PC-9 (cell line): ENCODE measurements around the gene FLNB. TPM values are rescaled to one million over a fixed set of nuclear protein-coding genes. Genes with fewer than 3 reads are reported as not detected.
A peak's percentile ranks its signal among the peaks of the same experiment; 100 is the strongest.
"Not testable (repeated sequence)": the region's sequence is repeated elsewhere in the genome, so short reads cannot be mapped to it uniquely, and the experiment has no call there.

ENCODE experiments used
- BruUV-seq: library from RNA; stranded (reverse); fragments of 400-500 nt; replicated peaks from 2 replicates; lab custom pipeline; 2021; lab: Mats Ljungman, UMichigan
- CTCF ChIA-PET: fragments of 300-600 bp; sonication (Branson Sonifier 250); formaldehyde crosslinking; loops from one replicate; lab custom pipeline; 2022; ENCODE audit warnings: antibody characterized with exemption; lab: Charles Lee
- POLR2A ChIA-PET: fragments of 300-600 bp; sonication (Branson Sonifier 250); formaldehyde crosslinking; loops from one replicate; lab custom pipeline; 2022; ENCODE audit warnings: antibody characterized with exemption; ENCODE audit not compliant: unreplicated experiment; lab: Charles Lee
- DNase-seq, 2 experiments: peaks; one replicate each; pipeline versions ENCODE4 v3.0.0 to v3.0.0-alpha.2; 2015 to 2022; ENCODE audit warnings: mixed read lengths in 1 of 2
- H2AFZ ChIP-seq: fragments of 200-600 bp; sonication (generic); 2 replicates; pipeline ENCODE4 v1.8.1; 2017; ENCODE audit warnings: antibody characterized with exemption
- H3F3A ChIP-seq: fragments of 200-600 bp; sonication (generic); 2 replicates; pipeline ENCODE4 v1.8.1; 2017; ENCODE audit warnings: antibody characterized with exemption, mild to moderate bottlenecking, low read depth; ENCODE audit not compliant: insufficient read depth
- H3K27ac ChIP-seq: fragments of 200-600 bp; sonication (generic); 2 replicates; pipeline ENCODE4 v1.6.1; 2016; ENCODE audit warnings: mixed run types
- H3K27me3 ChIP-seq: fragments of 200-600 bp; sonication (generic); 2 replicates; pipeline ENCODE4 v1.6.1; 2016; ENCODE audit warnings: low read depth, mixed run types; ENCODE audit not compliant: insufficient read depth
- H3K36me3 ChIP-seq: fragments of 200-600 bp; sonication (generic); 2 replicates; pipeline ENCODE4 v1.6.1; 2016; ENCODE audit warnings: low read depth, mixed run types
- H3K4me1 ChIP-seq: fragments of 200-600 bp; sonication (generic); replicated peaks from 2 replicates; pipeline ENCODE4 v1.6.1; 2016; ENCODE audit warnings: mixed run types; ENCODE audit not compliant: insufficient read depth
- H3K4me2 ChIP-seq: fragments of 200-600 bp; sonication (generic); 2 replicates; pipeline ENCODE4 v1.6.1; 2017; ENCODE audit warnings: mixed run types
- H3K4me3 ChIP-seq: fragments of 200-600 bp; sonication (generic); 2 replicates; pipeline ENCODE4 v1.6.1; 2016; ENCODE audit warnings: mixed run types
- H3K79me2 ChIP-seq: fragments of 200-600 bp; sonication (generic); 2 replicates; pipeline ENCODE4 v1.6.1; 2017; ENCODE audit warnings: low read depth, mixed run types
- H3K9me2 ChIP-seq: fragments of 200-600 bp; sonication (generic); 2 replicates; pipeline ENCODE4 v1.8.1; 2017; ENCODE audit warnings: mild to moderate bottlenecking; ENCODE audit not compliant: insufficient read depth
- H3K9me3 ChIP-seq: fragments of 200-600 bp; sonication (generic); 2 replicates; pipeline ENCODE4 v1.8.1; 2016; ENCODE audit warnings: low read depth; ENCODE audit not compliant: insufficient read depth
- H4K20me1 ChIP-seq: fragments of 200-600 bp; sonication (generic); 2 replicates; pipeline ENCODE4 v1.8.1; 2017; ENCODE audit not compliant: insufficient read depth
- CTCF ChIP-seq: fragments of 200-600 bp; sonication (generic); conservative IDR thresholded peaks from 2 replicates; pipeline ENCODE4 v1.6.1; 2017; ENCODE audit warnings: mixed run types, antibody characterized with exemption, mild to moderate bottlenecking, moderate library complexity
- EZH2 ChIP-seq: fragments of 200-600 bp; sonication (generic); IDR thresholded peaks from 2 replicates; pipeline ENCODE4 v1.8.0; 2017; ENCODE audit warnings: antibody characterized with exemption, low read depth
- intact Hi-C: fragments of 100-400 bp; cut with micrococcal nuclease; formaldehyde crosslinking; loops from one replicate; pipeline ENCODE4 v1.10.0; 2022; ENCODE audit not compliant: unreplicated experiment
- total RNA-seq: library from RNA; stranded (reverse); gene quantifications from 2 replicates; pipeline ENCODE4 v1.2.3, GENCODE V29; 2021

The FLNB gene
- total RNA-seq, 1 experiment from 2014 or later: 349 TPM

GRCh38 chr3:57986261-57986660 lies 22.0 kb upstream of the FLNB start:
- no peaks in the 10 kb centered on the region for H3K9me3 ChIP-seq
- H4K20me1 ChIP-seq: no peaks in the 10 kb centered on the region
- H3K36me3 ChIP-seq: no peaks in the 10 kb centered on the region
- peaks cover 72% of the 10 kb centered on the region for H3K4me1 ChIP-seq
- no peaks in the 10 kb centered on the region for H3K79me2 ChIP-seq
- peak overlapping the region; percentile 94; the same call in 1 of the 2 replicates for H3K27ac ChIP-seq
- POLR2A ChIA-PET: no interaction called here
- no peak for DNase-seq
- TF ChIP-seq EZH2 (no peak), CTCF (no peak)
- no TSS peak for BruUV-seq
- no peaks in the 10 kb centered on the region for H3K27me3 ChIP-seq
- intact Hi-C loops: no loop called here
- no peaks in the 10 kb centered on the region for H3K9me2 ChIP-seq
- H3K4me3 ChIP-seq: no peak overlapping the region
- CTCF ChIA-PET: no interaction called here
- peaks cover 32% of the 10 kb centered on the region for H3F3A ChIP-seq
- H3K4me2 ChIP-seq: no peak overlapping the region
- H2AFZ ChIP-seq: no peak overlapping the region

DNA sequence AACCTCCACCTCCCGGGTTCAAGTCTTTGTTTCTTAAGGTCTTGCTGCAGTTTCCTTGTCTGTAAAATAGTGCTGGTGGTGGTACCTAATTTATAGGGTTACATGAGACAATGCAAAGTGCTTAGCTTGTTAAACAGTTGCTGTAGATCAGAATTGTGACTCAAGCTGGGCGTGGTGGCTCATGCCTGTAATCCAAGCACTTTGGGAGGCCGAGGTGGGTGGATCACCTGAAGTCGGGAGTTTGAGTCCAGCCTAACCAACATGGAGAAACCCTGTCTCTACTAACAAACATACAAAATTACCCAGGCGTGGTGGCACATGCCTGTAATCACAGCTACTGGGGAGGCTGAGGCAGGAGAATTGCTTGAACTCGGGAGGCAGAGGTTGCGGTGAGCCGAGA lies 19.0 kb upstream of the FLNB start:
- H3K36me3 ChIP-seq, H3K4me3 ChIP-seq, H2AFZ ChIP-seq, H3K9me2 ChIP-seq, intact Hi-C loops, H4K20me1 ChIP-seq, H3K79me2 ChIP-seq, H3K27me3 ChIP-seq, H3K9me3 ChIP-seq, BruUV-seq: not testable (repeated sequence)
- ChIA-PET CTCF (interaction anchor here (0.6 kb wide), 1 partner anchor 54 kb away, joined by 9 read pairs; no protein-coding TSS in a partner anchor), POLR2A (interaction anchor here (0.7 kb wide), 1 partner anchor 11 kb away, joined by 5 read pairs; no protein-coding TSS in a partner anchor)
- Histone ChIP-seq H3F3A (peaks cover 17% of the 10 kb centered on the region), H3K4me1 (peaks cover 54% of the 10 kb centered on the region), H3K4me2 (peak overlapping the region; percentile 7; the same call in 1 of the 2 replicates), H3K27ac (peak overlapping the region; percentile 34)
- peak in 1 of 2 experiments; percentile 70 for DNase-seq

DNA sequence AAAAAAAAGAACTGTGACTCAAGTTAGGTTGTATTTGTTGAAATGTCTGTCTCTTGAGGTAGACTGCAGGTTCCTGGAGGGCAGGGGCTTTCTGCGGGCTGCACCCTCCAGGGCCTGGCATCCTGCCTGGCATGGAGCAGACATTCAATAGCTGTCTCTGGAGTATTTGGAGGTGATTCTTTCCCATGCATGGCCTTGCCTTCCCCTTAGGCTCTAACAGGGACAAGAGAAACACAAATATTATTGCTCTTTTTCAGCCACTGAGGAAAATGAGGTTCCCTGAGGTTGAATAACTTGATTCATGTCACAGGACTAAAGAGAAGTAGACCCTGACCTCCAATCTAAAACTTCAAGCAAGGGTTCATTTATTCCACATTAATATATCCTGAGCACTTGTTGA lies 18.6 kb upstream of the FLNB start:
- Histone ChIP-seq H3K79me2 (no peaks in the 10 kb centered on the region), H2AFZ (no peak overlapping the region), H3K27ac (peak overlapping the region; percentile 34), H3K4me3 (no peak overlapping the region), H4K20me1 (no peaks in the 10 kb centered on the region), H3F3A (peaks cover 16% of the 10 kb centered on the region), H3K9me3 (no peaks in the 10 kb centered on the region), H3K9me2 (no peaks in the 10 kb centered on the region), H3K36me3 (no peaks in the 10 kb centered on the region), H3K4me2 (0 out of 2 replicates have a peak overlapping the region, but pooled peaks have one; percentile 7), H3K4me1 (peaks cover 49% of the 10 kb centered on the region), H3K27me3 (no peaks in the 10 kb centered on the region)
- POLR2A ChIA-PET: no interaction called here
- CTCF ChIA-PET: interaction anchor here (0.6 kb wide), 1 partner anchor 53 kb away, joined by 9 read pairs; no protein-coding TSS in a partner anchor
- DNase-seq: no peak
- TF ChIP-seq EZH2: no peak
- TF ChIP-seq CTCF: no peak
- no TSS peak for BruUV-seq
- intact Hi-C loops: no loop called here
